Retinal pigment epithelial cell (primary cell): ENCODE measurements around the gene C14orf132.

ENCODE experiments used
- DNase-seq: peaks from one replicate; pipeline ENCODE4 v3.0.0-alpha.2; 2010; ENCODE audit warnings: low read depth
- H3K4me3 ChIP-seq: 2 replicates; pipeline ENCODE4 v1.5.1; 2011; ENCODE audit warnings: mild to moderate bottlenecking, low read length, control low read depth, moderate library complexity
- TF ChIP-seq, protein P1 (sequence below): conservative IDR thresholded peaks from 2 replicates; pipeline ENCODE4 v1.5.1; 2011; ENCODE audit warnings: low read depth, low read length, control low read depth, inconsistent platforms

C14orf132 gene

DNA sequence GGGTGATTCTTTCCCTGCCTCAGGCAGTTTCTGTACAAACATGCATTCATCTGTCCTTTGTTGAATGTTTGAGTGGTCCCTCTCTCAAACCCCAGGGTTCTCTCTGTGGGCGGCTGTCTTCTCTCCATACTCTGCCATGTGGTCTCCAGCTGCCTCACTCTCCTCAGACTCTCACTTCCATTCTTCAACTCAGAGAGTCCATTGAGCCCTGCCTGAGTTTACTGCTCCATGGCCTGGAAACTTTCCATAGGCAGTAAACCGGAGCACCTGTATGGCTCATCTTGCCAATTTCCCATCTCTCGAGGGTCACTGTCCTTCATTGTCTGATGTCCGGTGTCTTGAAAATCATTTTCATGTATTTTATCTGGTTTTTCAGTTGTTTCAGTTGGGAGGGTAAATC, 11.3 kb downstream of the C14orf132 start:
- no peak for DNase-seq
- TF ChIP-seq, protein P1, sequence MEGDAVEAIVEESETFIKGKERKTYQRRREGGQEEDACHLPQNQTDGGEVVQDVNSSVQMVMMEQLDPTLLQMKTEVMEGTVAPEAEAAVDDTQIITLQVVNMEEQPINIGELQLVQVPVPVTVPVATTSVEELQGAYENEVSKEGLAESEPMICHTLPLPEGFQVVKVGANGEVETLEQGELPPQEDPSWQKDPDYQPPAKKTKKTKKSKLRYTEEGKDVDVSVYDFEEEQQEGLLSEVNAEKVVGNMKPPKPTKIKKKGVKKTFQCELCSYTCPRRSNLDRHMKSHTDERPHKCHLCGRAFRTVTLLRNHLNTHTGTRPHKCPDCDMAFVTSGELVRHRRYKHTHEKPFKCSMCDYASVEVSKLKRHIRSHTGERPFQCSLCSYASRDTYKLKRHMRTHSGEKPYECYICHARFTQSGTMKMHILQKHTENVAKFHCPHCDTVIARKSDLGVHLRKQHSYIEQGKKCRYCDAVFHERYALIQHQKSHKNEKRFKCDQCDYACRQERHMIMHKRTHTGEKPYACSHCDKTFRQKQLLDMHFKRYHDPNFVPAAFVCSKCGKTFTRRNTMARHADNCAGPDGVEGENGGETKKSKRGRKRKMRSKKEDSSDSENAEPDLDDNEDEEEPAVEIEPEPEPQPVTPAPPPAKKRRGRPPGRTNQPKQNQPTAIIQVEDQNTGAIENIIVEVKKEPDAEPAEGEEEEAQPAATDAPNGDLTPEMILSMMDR, result no peak
- no peak overlapping the region for H3K4me3 ChIP-seq

DNA sequence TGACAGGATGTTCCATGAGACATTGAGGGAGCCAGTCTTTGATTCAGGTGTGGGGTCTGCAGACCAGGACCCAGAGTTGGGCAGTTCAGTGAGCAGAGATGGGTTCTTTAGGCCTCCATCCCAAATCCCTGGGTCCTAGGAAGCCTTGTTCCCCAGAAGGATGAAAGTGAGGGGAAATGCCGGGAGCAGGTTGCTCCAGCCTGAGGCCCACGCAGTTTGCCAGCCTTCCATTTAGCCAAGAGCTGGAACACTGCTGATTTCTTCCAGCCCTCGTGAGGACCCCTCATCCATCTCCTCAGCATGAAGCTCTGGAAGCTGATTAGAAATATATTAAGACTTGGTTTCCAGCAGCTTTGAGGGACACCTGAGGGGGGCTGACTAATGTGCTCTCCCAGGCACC, 12.1 kb downstream of the C14orf132 start:
- DNase-seq, result no peak
- TF ChIP-seq, protein P1, result no peak

DNA sequence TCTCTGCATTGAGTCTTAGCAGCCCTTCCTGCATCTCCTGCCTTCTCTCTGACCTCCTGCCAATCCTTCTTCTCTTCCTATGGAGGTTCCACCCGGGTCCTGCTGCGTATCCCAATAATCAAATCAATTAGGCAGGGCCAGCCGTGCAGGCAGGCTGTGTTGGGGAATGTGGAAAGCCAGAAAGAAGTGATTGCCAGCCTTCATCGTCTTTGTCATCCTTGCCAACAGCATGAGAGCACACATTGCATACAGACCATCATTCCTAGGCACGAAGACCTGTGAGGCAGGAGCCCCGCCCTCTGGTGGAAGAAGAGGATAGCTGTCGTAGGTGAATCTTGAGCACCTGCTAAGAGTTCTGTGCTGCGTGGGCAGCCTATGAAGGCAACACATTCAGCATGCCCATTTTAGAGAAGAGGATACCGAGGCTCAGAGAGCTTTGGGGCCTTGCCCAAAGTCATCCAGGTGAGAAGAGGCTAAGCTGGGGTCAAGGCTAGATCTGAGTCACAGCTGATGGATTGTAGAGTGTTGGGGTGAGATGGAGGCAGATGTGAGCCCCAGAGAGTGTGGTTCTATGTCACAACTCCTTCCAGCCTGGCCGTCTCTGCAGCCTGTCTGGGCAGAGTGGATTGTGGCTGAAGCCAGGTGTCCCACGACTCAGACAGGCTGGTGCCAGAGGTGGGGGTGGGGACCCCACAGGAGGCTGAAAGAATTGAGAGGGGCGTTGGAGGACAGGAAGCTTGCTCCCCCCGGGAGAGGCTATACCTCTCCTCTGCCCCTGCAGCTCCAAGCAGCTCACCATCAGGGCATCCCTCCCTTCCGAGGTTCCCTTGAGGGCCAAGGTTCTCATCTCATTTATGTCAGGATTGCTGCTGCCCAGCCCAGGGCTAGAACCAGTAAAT, 12.7 kb downstream of the C14orf132 start:
- H3K4me3 ChIP-seq, result no peak overlapping the region
- TF ChIP-seq, protein P1, result no peak
- DNase-seq, result no peak

More for the DNA sequence above, 12.1 kb downstream of the C14orf132 start:
- no peak overlapping the region for H3K4me3 ChIP-seq

DNA sequence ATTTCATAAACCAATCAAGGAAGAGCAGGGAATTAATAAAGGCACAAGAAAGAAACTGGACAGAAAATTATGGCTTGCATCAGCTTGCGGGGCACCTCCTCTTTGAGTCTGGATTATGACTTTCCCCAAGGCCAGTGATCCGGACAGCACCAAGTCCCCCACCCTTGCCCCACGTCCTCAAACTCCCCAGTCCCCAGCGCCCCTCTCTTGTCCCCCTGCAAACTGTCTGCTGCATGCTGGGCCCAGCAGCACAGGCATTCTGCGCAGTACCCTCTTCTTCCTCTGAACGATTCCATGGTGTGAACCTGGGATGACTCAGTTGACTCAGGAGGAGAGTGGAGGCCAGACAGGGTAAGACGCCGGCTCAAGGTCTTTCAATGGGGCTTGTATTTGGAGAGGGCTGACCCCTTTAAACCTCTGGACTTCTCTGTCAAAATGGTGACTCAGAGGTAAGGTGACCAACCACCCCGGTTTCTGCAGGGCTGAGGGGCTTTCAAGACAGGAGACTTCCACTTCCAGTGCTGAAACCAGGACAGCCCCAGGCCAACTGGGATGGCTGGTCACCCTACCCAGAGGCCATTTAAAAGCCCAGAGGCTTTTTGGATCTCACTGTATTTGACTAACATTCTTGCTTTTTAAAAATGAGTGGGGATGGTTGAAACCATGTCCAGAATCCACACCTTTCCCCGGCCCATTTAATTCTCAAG, 13.5 kb downstream of the C14orf132 start:
- DNase-seq, result no peak
- no peak overlapping the region for H3K4me3 ChIP-seq
- TF ChIP-seq, protein P1, result no peak

DNA sequence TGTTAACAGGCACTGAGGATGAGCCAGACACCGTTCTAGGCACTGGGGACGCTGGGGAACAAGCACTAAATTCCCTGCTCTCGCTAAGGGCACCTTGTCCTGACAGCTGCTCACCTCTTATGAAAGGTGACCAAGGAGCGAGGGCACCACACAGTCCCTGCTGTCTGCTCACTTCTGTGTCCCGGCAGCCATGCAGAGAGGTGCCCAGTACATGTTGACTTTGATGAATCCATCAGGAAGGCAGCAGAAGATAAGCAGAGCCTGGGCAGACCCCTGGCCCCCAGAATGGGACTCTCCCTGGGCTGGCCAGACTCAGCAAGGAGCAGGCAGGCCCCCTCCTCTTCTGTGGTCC, 14.1 kb downstream of the C14orf132 start:
- no peak for DNase-seq
- no peak overlapping the region for H3K4me3 ChIP-seq
- TF ChIP-seq, protein P1, result no peak

DNA sequence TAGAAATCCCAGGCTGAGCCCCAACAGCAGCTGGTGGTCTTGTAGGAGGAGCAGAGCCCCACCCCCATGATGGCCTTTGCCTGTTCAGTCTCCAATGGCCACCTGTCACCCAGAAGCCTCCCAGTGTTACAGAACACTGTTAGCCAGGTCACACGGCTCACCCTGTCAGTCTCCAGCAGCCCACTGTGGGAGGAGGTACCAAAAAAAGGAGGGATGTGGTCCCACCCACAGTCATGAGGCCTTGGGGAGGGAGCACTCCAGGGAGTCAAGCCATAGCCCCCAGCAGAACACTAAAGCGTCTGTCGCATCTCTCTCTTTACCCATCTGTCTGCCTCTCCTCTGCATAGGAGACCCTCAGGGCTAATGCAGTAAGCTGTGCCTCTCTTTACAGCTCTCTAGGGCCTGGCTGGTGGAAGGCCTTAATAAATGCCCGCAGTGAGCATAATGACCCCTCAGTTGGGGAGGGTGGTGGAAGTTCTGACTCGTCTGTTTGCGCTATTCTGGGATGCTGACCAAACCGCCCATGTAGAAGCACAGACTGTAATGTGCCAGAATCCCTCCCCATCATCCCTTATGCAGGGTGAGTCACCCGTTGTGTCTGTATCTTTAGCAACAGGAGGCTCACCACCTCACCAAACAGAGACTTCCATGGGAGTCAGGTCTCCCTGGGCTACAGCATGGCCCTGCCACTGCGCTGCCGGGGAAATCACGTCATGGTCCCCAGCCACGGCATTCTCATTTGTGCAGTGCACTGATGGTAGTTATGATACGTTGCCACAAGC, 14.6 kb downstream of the C14orf132 start:
- peak; percentile 58 for DNase-seq
- no peak overlapping the region for H3K4me3 ChIP-seq
- TF ChIP-seq, protein P1, result no peak
